Neural progenitor cell (in vitro differentiated cells): ENCODE results near the gene BLVRA. TPM values are rescaled to one million over a fixed set of nuclear protein-coding genes. Genes with fewer than 3 reads are reported as not detected.

Experiments
- DNase-seq: peaks from one replicate; pipeline ENCODE4 v3.0.0-alpha.2; 2016; ENCODE audit warnings: low spot score
- H2AFZ ChIP-seq: fragments of 200-600 bp; sonication (generic); replicated peaks from 2 replicates; pipeline ENCODE4 v1.6.1; 2016; ENCODE audit warnings: antibody characterized with exemption
- H3F3A ChIP-seq: fragments of 200-600 bp; sonication (generic); 2 replicates; pipeline ENCODE4 v1.6.1; 2016; ENCODE audit warnings: antibody characterized with exemption, low read depth
- H3K27ac ChIP-seq: fragments of 200-600 bp; sonication (generic); 2 replicates; pipeline ENCODE4 v1.5.1; 2016; ENCODE audit warnings: mild to moderate bottlenecking
- H3K27me3 ChIP-seq: fragments of 200-600 bp; sonication (generic); 2 replicates; pipeline ENCODE4 v1.6.1; 2016; ENCODE audit warnings: mild to moderate bottlenecking, moderate library complexity
- H3K36me3 ChIP-seq: fragments of 200-600 bp; sonication (generic); 2 replicates; pipeline ENCODE4 v1.5.1; 2016
- H3K4me1 ChIP-seq: fragments of 200-600 bp; sonication (generic); 2 replicates; pipeline ENCODE4 v1.6.1; 2016; ENCODE audit warnings: mixed run types
- H3K4me2 ChIP-seq: fragments of 200-600 bp; sonication (generic); 2 replicates; pipeline ENCODE4 v1.6.1; 2016
- H3K4me3 ChIP-seq: fragments of 200-600 bp; sonication (generic); 2 replicates; pipeline ENCODE4 v1.5.1; 2016
- H3K79me2 ChIP-seq: fragments of 200-600 bp; sonication (generic); 2 replicates; pipeline ENCODE4 v1.6.1; 2016; ENCODE audit warnings: low read depth
- H3K9ac ChIP-seq: fragments of 200-600 bp; sonication (generic); 2 replicates; pipeline ENCODE4 v1.6.1; 2016
- H3K9me3 ChIP-seq: fragments of 200-600 bp; sonication (generic); 2 replicates; pipeline ENCODE4 v1.5.1; 2016; ENCODE audit warnings: low read depth
- H4K20me1 ChIP-seq: fragments of 200-600 bp; sonication (generic); 2 replicates; pipeline ENCODE4 v1.6.1; 2016; ENCODE audit warnings: low read depth
- H3K27ac Mint-ChIP-seq: 3 replicates; pipeline ENCODE4 v1.8.0; 2021; ENCODE audit warnings: mixed read lengths
- H3K27me3 Mint-ChIP-seq: 2 replicates; pipeline ENCODE4 v1.8.0; 2022; ENCODE audit warnings: low read depth, mild to moderate bottlenecking, inconsistent platforms, moderate library complexity, mixed read lengths; ENCODE audit not compliant: insufficient read depth
- H3K36me3 Mint-ChIP-seq: 3 replicates; pipeline ENCODE4 v1.8.0; 2021; ENCODE audit warnings: mixed read lengths
- H3K4me1 Mint-ChIP-seq: 3 replicates; pipeline ENCODE4 v1.8.0; 2021; ENCODE audit warnings: mixed read lengths
- H3K4me3 Mint-ChIP-seq: 3 replicates; pipeline ENCODE4 v1.8.0; 2021; ENCODE audit warnings: mild to moderate bottlenecking, moderate library complexity, mixed read lengths
- H3K9me3 Mint-ChIP-seq: 3 replicates; pipeline ENCODE4 v1.8.0; 2020; ENCODE audit warnings: mixed read lengths
- CTCF ChIP-seq: fragments of 200-600 bp; sonication (generic); IDR thresholded peaks from 2 replicates; pipeline ENCODE4 v1.5.1; 2017; ENCODE audit warnings: antibody characterized with exemption, mild to moderate bottlenecking
- EZH2 ChIP-seq: fragments of 200-600 bp; sonication (generic); IDR thresholded peaks from 2 replicates; pipeline ENCODE4 v1.6.1; 2017; ENCODE audit warnings: antibody characterized with exemption, mild to moderate bottlenecking, moderate library complexity
- EZH2phosphoT487 ChIP-seq: fragments of 200-600 bp; sonication (generic); IDR thresholded peaks from 2 replicates; pipeline ENCODE4 v1.6.1; 2017; ENCODE audit warnings: antibody characterized with exemption
- total RNA-seq: library from RNA; depleted of rRNA; stranded (reverse); fragments of >200 nt; gene quantifications from 2 replicates; pipeline ENCODE4 v1.2.3, GENCODE V29; 2015; ENCODE audit warnings: low replicate concordance

The BLVRA gene
- total RNA-seq, 1 donor from 2014 or later, result 27.9 TPM

DNA sequence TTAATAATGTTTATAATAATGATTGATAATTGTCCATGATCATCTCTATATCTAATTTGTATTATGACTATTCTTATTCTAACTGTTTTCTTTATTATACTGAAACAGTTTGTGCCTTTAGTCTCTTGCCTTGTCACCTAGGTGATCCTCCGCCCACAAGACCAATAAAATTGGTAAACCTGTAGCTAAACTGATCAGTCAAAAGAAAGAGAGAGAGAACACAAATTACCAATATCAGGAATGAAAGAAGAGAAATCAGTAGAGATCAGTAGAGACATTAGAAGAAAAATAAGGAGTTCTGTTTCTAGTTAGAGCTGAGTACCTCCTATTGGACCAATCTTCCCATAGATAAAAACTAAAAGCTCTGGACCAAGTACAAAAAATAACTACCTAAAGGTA, 23.1 kb upstream of the BLVRA start:
- no peaks in the 10 kb centered on the region for H3K36me3 Mint-ChIP-seq
- no peak overlapping the region for H3K27ac ChIP-seq
- no peaks in the 10 kb centered on the region for H3K27me3 Mint-ChIP-seq

DNA sequence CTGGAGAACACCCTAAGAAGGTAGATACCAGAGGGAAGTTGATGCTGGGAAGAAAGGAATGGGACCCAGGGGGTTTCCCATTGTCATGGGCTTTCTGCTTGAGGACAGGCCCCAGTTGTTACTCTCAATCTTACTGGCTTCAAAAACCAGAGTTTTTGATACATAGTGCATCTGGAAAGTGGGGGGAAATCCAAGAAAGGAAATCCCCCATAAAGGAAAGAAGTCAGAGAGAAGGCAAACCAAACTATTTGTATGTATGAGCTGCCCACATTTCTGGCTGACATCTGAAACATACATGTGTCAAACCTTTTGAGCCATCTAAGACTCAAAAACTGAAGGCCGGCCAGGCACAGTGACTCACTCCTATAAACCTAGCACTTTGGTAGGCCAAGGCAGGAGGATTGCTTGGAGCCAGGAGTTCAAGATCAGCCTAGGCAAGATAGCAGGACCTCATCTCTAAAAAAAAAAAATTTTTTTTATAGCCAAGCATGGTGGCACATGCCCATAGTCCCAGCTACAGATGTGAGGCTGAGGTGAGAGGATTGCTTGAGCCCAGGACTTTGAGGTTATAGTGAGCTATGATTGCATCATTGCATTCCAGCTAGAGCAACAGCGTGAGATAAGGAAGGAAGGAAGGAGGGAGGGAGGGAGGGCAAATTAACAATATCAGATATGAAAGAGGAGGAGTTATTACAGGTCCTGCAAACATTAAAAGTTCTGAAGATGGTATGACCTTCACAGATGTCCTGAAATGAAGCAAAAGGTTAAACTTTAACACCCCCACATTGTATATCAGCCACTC, 22.5 kb upstream of the BLVRA start:
- Histone ChIP-seq H3K27ac (no peak overlapping the region), H3K9ac (no peak overlapping the region), H3K79me2 (no peaks in the 10 kb centered on the region), H4K20me1 (no peaks in the 10 kb centered on the region), H3F3A (peaks cover 7% of the 10 kb centered on the region), H3K4me2 (no peak overlapping the region), H3K27me3 (no peaks in the 10 kb centered on the region), H2AFZ (no peak overlapping the region), H3K4me3 (no peak overlapping the region), H3K4me1 (no peaks in the 10 kb centered on the region), H3K36me3 (no peaks in the 10 kb centered on the region), H3K9me3 (no peaks in the 10 kb centered on the region)
- Mint-ChIP-seq H3K27me3 (no peaks in the 10 kb centered on the region), H3K4me1 (peaks cover 16% of the 10 kb centered on the region), H3K36me3 (no peaks in the 10 kb centered on the region), H3K27ac (no peak overlapping the region), H3K4me3 (no peak overlapping the region), H3K9me3 (no peaks in the 10 kb centered on the region)
- DNase-seq, result no peak
- TF ChIP-seq CTCF (no peak), EZH2phosphoT487 (no peak), EZH2 (no peak)

More for the DNA sequence above, 23.1 kb upstream of the BLVRA start:
- Histone ChIP-seq H3K4me1 (no peaks in the 10 kb centered on the region), H3K4me3 (no peak overlapping the region), H3K9me3 (no peaks in the 10 kb centered on the region), H3K36me3 (no peaks in the 10 kb centered on the region), H2AFZ (no peak overlapping the region), H3K27me3 (no peaks in the 10 kb centered on the region), H4K20me1 (no peaks in the 10 kb centered on the region), H3K9ac (no peak overlapping the region), H3F3A (peaks cover 7% of the 10 kb centered on the region), H3K79me2 (no peaks in the 10 kb centered on the region), H3K4me2 (no peak overlapping the region)
- Mint-ChIP-seq H3K9me3 (no peaks in the 10 kb centered on the region), H3K27ac (no peak overlapping the region), H3K4me1 (peaks cover 17% of the 10 kb centered on the region), H3K4me3 (no peak overlapping the region)
- DNase-seq, result no peak
- TF ChIP-seq CTCF (no peak), EZH2phosphoT487 (no peak), EZH2 (no peak)

DNA sequence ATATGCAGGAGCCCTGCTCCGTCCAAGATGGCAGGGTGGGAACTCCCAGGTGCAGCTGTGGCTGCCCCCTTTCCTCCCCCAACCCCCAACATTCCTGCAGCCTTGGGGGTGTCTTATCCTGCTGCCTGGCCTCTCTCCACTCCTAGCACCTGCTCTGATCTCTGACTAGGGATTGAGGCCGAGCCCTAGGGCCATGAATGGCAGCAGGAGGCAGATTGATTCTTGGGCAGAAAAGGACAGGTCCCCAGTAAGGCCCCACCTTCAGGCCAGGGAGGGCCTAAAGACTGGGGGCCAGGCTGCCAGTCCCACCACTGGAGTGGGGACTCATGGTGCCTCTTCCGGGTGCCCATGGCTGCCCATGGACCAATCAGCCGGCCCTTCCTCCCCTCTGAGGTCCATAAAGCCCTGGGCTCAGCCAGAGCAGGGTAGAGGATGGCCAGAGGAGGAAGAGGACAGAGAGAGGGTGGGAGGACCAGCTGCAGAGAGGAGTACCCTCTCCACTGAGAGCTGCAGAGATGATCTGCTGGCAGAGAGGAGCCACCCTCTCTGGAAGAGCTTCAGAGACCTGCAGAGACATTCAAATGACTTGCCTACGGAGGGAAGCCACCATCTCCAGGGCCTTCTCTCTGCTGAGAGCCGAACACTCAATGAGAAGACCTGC, 20.9 kb upstream of the BLVRA start:
- Mint-ChIP-seq H3K27me3 (no peaks in the 10 kb centered on the region), H3K4me3 (no peak overlapping the region), H3K4me1 (peaks cover 16% of the 10 kb centered on the region), H3K36me3 (no peaks in the 10 kb centered on the region), H3K27ac (no peak overlapping the region), H3K9me3 (no peaks in the 10 kb centered on the region)
- Histone ChIP-seq H3K79me2 (no peaks in the 10 kb centered on the region), H3K9ac (no peak overlapping the region), H3K36me3 (no peaks in the 10 kb centered on the region), H3K4me2 (no peak overlapping the region), H4K20me1 (no peaks in the 10 kb centered on the region), H3K27me3 (no peaks in the 10 kb centered on the region), H3K4me3 (no peak overlapping the region), H3K9me3 (no peaks in the 10 kb centered on the region), H3F3A (no peaks in the 10 kb centered on the region), H3K4me1 (no peaks in the 10 kb centered on the region), H3K27ac (no peak overlapping the region), H2AFZ (peak overlapping the region; percentile 68)
- no peak for TF ChIP-seq EZH2phosphoT487
- no peak for TF ChIP-seq CTCF
- TF ChIP-seq EZH2, result no peak
- no peak for DNase-seq
